ENCODE data around the gene CPZ.
"Not testable (repeated sequence)": the region's sequence is repeated elsewhere in the genome, so short reads cannot be mapped to it uniquely, and the experiment has no call there.

Gene CPZ

GRCh38 chr4:8613421-8614364 is 21.1 kb downstream of the CPZ start:
- no peak for FAIRE-seq

GRCh38 chr4:8614365-8615193 is 22.0 kb downstream of the CPZ start:
- FAIRE-seq = no peak

GRCh38 chr4:8615366-8615765 is 22.8 kb downstream of the CPZ start:
- FAIRE-seq = no peak

GRCh38 chr4:8615921-8616787 is 23.6 kb downstream of the CPZ start:
- FAIRE-seq = no peak

- FAIRE-seq = no peak
Measured at GRCh38 chr4:8616831-8617230, 24.3 kb downstream of the CPZ start.

- FAIRE-seq = no peak
Measured at GRCh38 chr4:8617486-8618040, 25.0 kb downstream of the CPZ start.

GRCh38 chr4:8618421-8618820 is 25.9 kb downstream of the CPZ start:
- no peak for FAIRE-seq

- no peak for FAIRE-seq
Measured at GRCh38 chr4:8618961-8619720, 26.6 kb downstream of the CPZ start.

- FAIRE-seq = not testable (repeated sequence)
Measured at GRCh38 chr4:8621135-8621534, 28.6 kb downstream of the CPZ start.

- FAIRE-seq = not testable (repeated sequence)
Measured at GRCh38 chr4:8624601-8625272, 32.2 kb downstream of the CPZ start.

- not testable (repeated sequence) for FAIRE-seq
Measured at GRCh38 chr4:8630240-8630905, 37.8 kb downstream of the CPZ start.

- FAIRE-seq = not testable (repeated sequence)
Measured at GRCh38 chr4:8631896-8632295, 39.3 kb downstream of the CPZ start.

- not testable (repeated sequence) for FAIRE-seq
Measured at GRCh38 chr4:8634773-8635172, 42.2 kb downstream of the CPZ start.

GRCh38 chr4:8635897-8636554 is 43.5 kb downstream of the CPZ start:
- FAIRE-seq = not testable (repeated sequence)

- FAIRE-seq = no peak
Measured at GRCh38 chr4:8637456-8637984, 45.0 kb downstream of the CPZ start.

GRCh38 chr4:8639021-8639420 is 46.5 kb downstream of the CPZ start:
- no peak for FAIRE-seq

- FAIRE-seq = no peak
Measured at GRCh38 chr4:8639777-8640720, 47.5 kb downstream of the CPZ start.

- no peak for FAIRE-seq
Measured at GRCh38 chr4:8640816-8641215, 48.3 kb downstream of the CPZ start.

Measured in TTC549 (cell line).